H9 (cell line): ENCODE results near the gene AFAP1. TPM values are rescaled to one million over a fixed set of nuclear protein-coding genes. Genes with fewer than 3 reads are reported as not detected.

Experiments
- DNase-seq: peaks from one replicate; pipeline ENCODE4 v3.0.0-alpha.2; 2017
- H2AFZ ChIP-seq: one replicate; pipeline ENCODE4 v1.6.1; 2013; ENCODE audit warnings: mild to moderate bottlenecking, low read length, control low read depth, moderate library complexity
- H2AK5ac ChIP-seq: 2 replicates; pipeline ENCODE4 v1.6.1; 2013; ENCODE audit warnings: low read length, control low read depth, mixed read lengths; ENCODE audit not compliant: insufficient read length
- H2BK120ac ChIP-seq: one replicate; pipeline ENCODE4 v1.6.1; 2013; ENCODE audit warnings: low read depth, mild to moderate bottlenecking, low read length, control low read depth, inconsistent platforms; ENCODE audit not compliant: poor library complexity, severe bottlenecking
- H2BK12ac ChIP-seq: 2 replicates; pipeline ENCODE4 v1.6.1; 2013; ENCODE audit warnings: low read length, control low read depth, mixed read lengths, low read depth; ENCODE audit not compliant: insufficient read length
- H2BK15ac ChIP-seq: 2 replicates; pipeline ENCODE4 v1.6.1; 2013; ENCODE audit warnings: low read depth, low read length, control low read depth
- H2BK20ac ChIP-seq: one replicate; pipeline ENCODE4 v1.6.1; 2013; ENCODE audit warnings: low read depth, mild to moderate bottlenecking, low read length, control low read depth, inconsistent platforms; ENCODE audit not compliant: poor library complexity, severe bottlenecking
- H2BK5ac ChIP-seq: 2 replicates; pipeline ENCODE4 v1.6.1; 2013; ENCODE audit warnings: low read length, control low read depth, mixed read lengths; ENCODE audit not compliant: insufficient read length
- H3K14ac ChIP-seq: 2 replicates; pipeline ENCODE4 v1.6.1; 2013; ENCODE audit warnings: low read length, control low read depth; ENCODE audit not compliant: insufficient read depth
- H3K18ac ChIP-seq: 2 replicates; pipeline ENCODE4 v1.6.1; 2013; ENCODE audit warnings: low read depth, mild to moderate bottlenecking, mixed read lengths, low read length, control low read depth; ENCODE audit not compliant: insufficient read length
- H3K23ac ChIP-seq: 2 replicates; pipeline ENCODE4 v1.6.1; 2013; ENCODE audit warnings: low read length, control low read depth, mixed read lengths, low read depth; ENCODE audit not compliant: insufficient read length
- H3K23me2 ChIP-seq: 2 replicates; pipeline ENCODE4 v1.6.1; 2013; ENCODE audit warnings: low read depth, mild to moderate bottlenecking, mixed read lengths, low read length, control low read depth; ENCODE audit not compliant: insufficient read length, poor library complexity, severe bottlenecking
- H3K27ac ChIP-seq: 2 replicates; pipeline ENCODE4 v1.5.1; 2013; ENCODE audit warnings: low read length, control low read depth, mixed read lengths, low read depth; ENCODE audit not compliant: insufficient read length
- H3K27me3 ChIP-seq: 2 replicates; pipeline ENCODE4 v1.6.1; 2013; ENCODE audit warnings: low read length, control low read depth, inconsistent platforms; ENCODE audit not compliant: insufficient read depth
- H3K4ac ChIP-seq: 2 replicates; pipeline ENCODE4 v1.6.1; 2013; ENCODE audit warnings: low read depth, mild to moderate bottlenecking, control low read depth, inconsistent platforms, low read length, moderate library complexity
- H3K4me1 ChIP-seq: 2 replicates; pipeline ENCODE4 v1.6.1; 2013; ENCODE audit warnings: low read length, control low read depth, inconsistent platforms; ENCODE audit not compliant: insufficient read depth
- H3K4me2 ChIP-seq: 2 replicates; pipeline ENCODE4 v1.6.1; 2013; ENCODE audit warnings: low read length, control low read depth, mixed read lengths; ENCODE audit not compliant: insufficient read length, insufficient read depth
- H3K56ac ChIP-seq: 2 replicates; pipeline ENCODE4 v1.6.1; 2013; ENCODE audit warnings: low read depth, mild to moderate bottlenecking, mixed read lengths, low read length, control low read depth; ENCODE audit not compliant: insufficient read length
- H3K79me1 ChIP-seq: 2 replicates; pipeline ENCODE4 v1.6.1; 2013; ENCODE audit warnings: low read depth, mild to moderate bottlenecking, moderate library complexity, low read length, control low read depth, inconsistent platforms; ENCODE audit not compliant: insufficient read depth, poor library complexity, severe bottlenecking
- H3K79me2 ChIP-seq: 2 replicates; pipeline ENCODE4 v1.6.1; 2013; ENCODE audit warnings: low read length, control low read depth, inconsistent platforms; ENCODE audit not compliant: insufficient read depth
- H3K9ac ChIP-seq: 2 replicates; pipeline ENCODE4 v1.6.1; 2013; ENCODE audit warnings: low read length, control low read depth, mixed read lengths; ENCODE audit not compliant: insufficient read length; ENCODE audit errors: extremely low read depth
- H3K9me3 ChIP-seq: one replicate; pipeline ENCODE4 v1.6.1; 2013; ENCODE audit warnings: low read depth, low read length, inconsistent platforms; ENCODE audit not compliant: control insufficient read depth
- H3T11ph ChIP-seq: one replicate; pipeline ENCODE4 v1.6.1; 2013; ENCODE audit warnings: mild to moderate bottlenecking, low read length, control low read depth, inconsistent platforms
- H4K20me1 ChIP-seq: one replicate; pipeline ENCODE4 v1.6.1; 2013; ENCODE audit not compliant: control insufficient read depth, insufficient read length, insufficient read depth
- H4K5ac ChIP-seq: 2 replicates; pipeline ENCODE4 v1.6.1; 2013; ENCODE audit warnings: low read depth, mild to moderate bottlenecking, mixed read lengths, low read length, control low read depth; ENCODE audit not compliant: insufficient read length
- H4K8ac ChIP-seq: replicated peaks from 2 replicates; pipeline ENCODE4 v1.6.1; 2013; ENCODE audit warnings: low read length, control low read depth, mixed read lengths, low read depth; ENCODE audit not compliant: insufficient read length
- H4K91ac ChIP-seq: 2 replicates; pipeline ENCODE4 v1.6.1; 2013; ENCODE audit warnings: low read depth, mild to moderate bottlenecking, moderate library complexity, mixed read lengths, low read length, control low read depth; ENCODE audit not compliant: insufficient read length
- H3K27ac Mint-ChIP-seq, 3 experiments: 2 replicates in 2 of 3; 3 replicates in 1 of 3; pipeline ENCODE4 v1.8.0; 2020 to 2021; ENCODE audit warnings: mixed read lengths in 3 of 3, mild to moderate bottlenecking in 1 of 3, moderate library complexity in 1 of 3
- H3K27me3 Mint-ChIP-seq: 2 replicates; pipeline ENCODE4 v1.8.0; 2021; ENCODE audit warnings: low read depth, mild to moderate bottlenecking, moderate library complexity, mixed read lengths
- H3K36me3 Mint-ChIP-seq, 3 experiments: 2 replicates in 2 of 3; 3 replicates in 1 of 3; pipeline ENCODE4 v1.8.0; 2020 to 2021; ENCODE audit warnings: low read depth in 3 of 3, mixed read lengths in 3 of 3; ENCODE audit not compliant: insufficient read depth in 1 of 3
- H3K4me1 Mint-ChIP-seq, 2 experiments: 2 replicates each; pipeline ENCODE4 v1.8.0; 2020; ENCODE audit warnings: mixed read lengths in 2 of 2
- H3K4me3 Mint-ChIP-seq, 2 experiments: 2 replicates in 1 of 2; 3 replicates in 1 of 2; pipeline ENCODE4 v1.8.0; 2020 to 2021; ENCODE audit warnings: mild to moderate bottlenecking in 2 of 2, mixed read lengths in 2 of 2, moderate library complexity in 1 of 2
- H3K9me3 Mint-ChIP-seq, 2 experiments: 2 replicates in 1 of 2; 3 replicates in 1 of 2; pipeline ENCODE4 v1.8.0; 2020; ENCODE audit warnings: mild to moderate bottlenecking in 2 of 2, mixed read lengths in 2 of 2, moderate library complexity in 1 of 2
- CTCF ChIP-seq: fragments of 200-600 bp; sonication (generic); conservative IDR thresholded peaks from 3 replicates; pipeline ENCODE4 v1.8.0; 2021; ENCODE audit warnings: antibody characterized with exemption, mild to moderate bottlenecking
- WGBS: extraction: QIAGEN DNeasy Blood & Tissue Kit; methylation state at CpG from one replicate; pipeline ENCODE4 v1.1.7; 2013; ENCODE audit warnings: missing lambda C conversion rate, low lambda C conversion rate, mixed read lengths; ENCODE audit not compliant: insufficient read length; ENCODE audit errors: extremely low coverage; 5-methylcytosine and 5-hydroxymethylcytosine counted together
- total RNA-seq: library from RNA; stranded (reverse); gene quantifications from 2 replicates; pipeline ENCODE4 v1.2.1, GENCODE V29; 2021

The AFAP1 gene
- total RNA-seq, 1 experiment from 2014 or later: 6.5 TPM

DNA sequence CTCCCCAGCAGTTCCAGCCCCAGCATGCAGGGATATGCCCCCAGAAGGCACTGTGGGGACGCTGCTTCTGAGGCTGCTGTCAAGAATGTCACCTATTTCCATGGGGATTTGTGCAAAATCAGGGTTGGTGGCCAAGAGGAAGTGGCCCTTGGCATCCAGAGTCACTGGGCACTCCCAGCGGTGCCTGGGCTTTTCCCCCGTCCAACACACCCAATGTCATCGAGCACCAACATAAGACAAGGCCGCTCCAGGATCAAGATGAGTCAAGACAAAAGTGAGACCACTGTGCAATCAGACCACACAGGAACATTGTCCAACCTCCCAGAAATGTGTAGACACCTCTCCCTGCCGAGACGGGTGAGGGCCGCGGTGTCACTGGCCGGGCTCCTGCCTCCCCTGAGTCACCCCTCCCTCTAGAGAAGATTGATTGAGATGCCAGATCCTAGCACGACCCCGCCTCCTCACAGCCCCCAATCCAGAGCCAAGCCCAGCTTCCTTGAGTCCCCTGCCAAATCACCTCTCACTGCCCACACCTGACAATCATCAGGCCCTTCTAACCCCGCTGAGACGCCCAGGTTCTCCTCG is 194.3 kb downstream of the AFAP1 start:
- peaks cover 28% of the 10 kb centered on the region for H3K27me3 Mint-ChIP-seq
- H3K4me2 ChIP-seq: no peak overlapping the region
- H4K91ac ChIP-seq: no peak overlapping the region
- DNase-seq: no peak
- no peaks in the 10 kb centered on the region for H3K4me1 ChIP-seq
- no peak overlapping the region for H4K5ac ChIP-seq
- no CpG with 5 or more reads among the region's 15 CpGs for WGBS
- H3T11ph ChIP-seq: no peak overlapping the region
- no peak overlapping the region for H3K9ac ChIP-seq
- no peaks in the 10 kb centered on the region for H4K20me1 ChIP-seq
- H3K4me1 Mint-ChIP-seq: no peaks in the 10 kb centered on the region
- no peak overlapping the region for H2BK120ac ChIP-seq
- H2AK5ac ChIP-seq: no peak overlapping the region
- no peaks in the 10 kb centered on the region for H3K79me2 ChIP-seq
- H3K4ac ChIP-seq: no peak overlapping the region
- H3K4me3 Mint-ChIP-seq: no peak overlapping the region; a peak in 1 of 5 replicates
- H4K8ac ChIP-seq: no peak overlapping the region
- no peaks in the 10 kb centered on the region for H3K27me3 ChIP-seq
- H3K9me3 ChIP-seq: no peaks in the 10 kb centered on the region
- no peaks in the 10 kb centered on the region; a peak in 1 of 7 replicates for H3K36me3 Mint-ChIP-seq
- H2BK15ac ChIP-seq: no peak overlapping the region
- no peak overlapping the region for H3K27ac ChIP-seq
- no peak overlapping the region for H2BK12ac ChIP-seq
- no peaks in the 10 kb centered on the region; a peak in 2 of 5 replicates for H3K9me3 Mint-ChIP-seq
- no peak overlapping the region for H2BK20ac ChIP-seq
- H3K79me1 ChIP-seq: no peaks in the 10 kb centered on the region
- no peak overlapping the region for H3K23ac ChIP-seq
- no peak overlapping the region for H3K18ac ChIP-seq
- H3K56ac ChIP-seq: no peak overlapping the region
- H3K27ac Mint-ChIP-seq: no peak overlapping the region
- no peak for TF ChIP-seq CTCF
- H3K23me2 ChIP-seq: no peaks in the 10 kb centered on the region
- H3K14ac ChIP-seq: no peak overlapping the region; the same call in 1 of the 2 replicates
- no peak overlapping the region for H2BK5ac ChIP-seq
- no peak overlapping the region for H2AFZ ChIP-seq
